Tibial nerve (tissue), 4 donors: Measurements from ENCODE around the gene ANKRD31.

Source experiments
- EP300 ChIP-seq, 2 donors: sonication (generic); formaldehyde crosslinking; IDR thresholded peaks; one replicate each; pipeline ENCODE4 v1.6.1; 2017; ENCODE audit warnings: antibody characterized with exemption in 2 of 2, mild to moderate bottlenecking in 1 of 2
- POLR2A ChIP-seq, 2 donors: fragments of 450-650 bp; IDR thresholded peaks; one replicate each; pipeline ENCODE4 v1.6.1; 2017; ENCODE audit warnings: antibody characterized with exemption in 2 of 2, mild to moderate bottlenecking in 2 of 2, moderate library complexity in 2 of 2
- TF ChIP-seq, protein P1 (sequence below), 5 experiments: fragments of 200-600 bp in 3 of 5; fragments of 450-650 bp in 2 of 5; sonication (generic) in 3 of 5; IDR thresholded peaks; one replicate each; pipeline ENCODE4 v1.5.1; 2016 to 2019; ENCODE audit warnings: antibody characterized with exemption in 5 of 5, mild to moderate bottlenecking in 3 of 5, moderate library complexity in 2 of 5

DNA sequence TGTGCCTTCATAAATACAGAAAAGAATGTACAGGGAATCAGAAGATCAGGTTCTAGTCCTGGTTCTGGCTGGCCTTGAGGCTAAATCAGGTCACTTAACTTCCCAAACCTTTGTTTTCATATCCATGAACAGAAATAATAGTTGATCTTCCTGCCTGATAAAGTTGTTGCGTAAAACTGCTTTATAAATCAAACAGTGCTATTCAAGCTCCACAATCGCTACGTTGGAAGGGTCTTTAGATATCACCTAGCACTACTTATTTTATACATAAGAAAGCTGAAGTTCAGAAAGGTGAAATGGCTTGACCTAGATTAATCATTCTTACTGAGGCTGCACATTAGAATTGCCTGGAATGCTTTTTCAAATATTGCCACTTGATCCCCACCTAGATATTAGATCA, 148.0 kb downstream of the ANKRD31 start:
- no peak for TF ChIP-seq POLR2A (IDR thresholded peaks at IDR 0.05)
- TF ChIP-seq EP300 (IDR thresholded peaks at IDR 0.05), result no peak
- TF ChIP-seq, protein P1, sequence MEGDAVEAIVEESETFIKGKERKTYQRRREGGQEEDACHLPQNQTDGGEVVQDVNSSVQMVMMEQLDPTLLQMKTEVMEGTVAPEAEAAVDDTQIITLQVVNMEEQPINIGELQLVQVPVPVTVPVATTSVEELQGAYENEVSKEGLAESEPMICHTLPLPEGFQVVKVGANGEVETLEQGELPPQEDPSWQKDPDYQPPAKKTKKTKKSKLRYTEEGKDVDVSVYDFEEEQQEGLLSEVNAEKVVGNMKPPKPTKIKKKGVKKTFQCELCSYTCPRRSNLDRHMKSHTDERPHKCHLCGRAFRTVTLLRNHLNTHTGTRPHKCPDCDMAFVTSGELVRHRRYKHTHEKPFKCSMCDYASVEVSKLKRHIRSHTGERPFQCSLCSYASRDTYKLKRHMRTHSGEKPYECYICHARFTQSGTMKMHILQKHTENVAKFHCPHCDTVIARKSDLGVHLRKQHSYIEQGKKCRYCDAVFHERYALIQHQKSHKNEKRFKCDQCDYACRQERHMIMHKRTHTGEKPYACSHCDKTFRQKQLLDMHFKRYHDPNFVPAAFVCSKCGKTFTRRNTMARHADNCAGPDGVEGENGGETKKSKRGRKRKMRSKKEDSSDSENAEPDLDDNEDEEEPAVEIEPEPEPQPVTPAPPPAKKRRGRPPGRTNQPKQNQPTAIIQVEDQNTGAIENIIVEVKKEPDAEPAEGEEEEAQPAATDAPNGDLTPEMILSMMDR (IDR thresholded peaks at IDR 0.05), result no peak
